ENCODE measurements around the gene B9D2.
"Not testable (repeated sequence)": the region's sequence is repeated elsewhere in the genome, so short reads cannot be mapped to it uniquely, and the experiment has no call there.

Gene B9D2

GRCh38 chr19:41363753-41364523, at the start of gene B9D2:
B9D2 (minus strand) TSS chr19:41364149; CDS start chr19:41363519, 630 bp downstream.
- DNase-seq: peak; percentile 95 to 97

GRCh38 chr19:41412953-41413352, 49.0 kb upstream of the B9D2 start:
- DNase-seq: no peak

- DNase-seq: no peak
These were observed 48.0 kb upstream of the B9D2 start for GRCh38 chr19:41411968-41412265.

- no peak for DNase-seq
These were observed 47.4 kb upstream of the B9D2 start for GRCh38 chr19:41411100-41411967.

- DNase-seq: no peak
These were observed 46.5 kb upstream of the B9D2 start for GRCh38 chr19:41410336-41411054.

GRCh38 chr19:41409288-41409687, 45.3 kb upstream of the B9D2 start:
- no peak for DNase-seq

- not testable (repeated sequence) for DNase-seq
These were observed 44.9 kb upstream of the B9D2 start for GRCh38 chr19:41408846-41409245.

- no peak for DNase-seq
These were observed 44.3 kb upstream of the B9D2 start for GRCh38 chr19:41408256-41408655.

- peak; percentile 7 to 83 for DNase-seq
These were observed 43.3 kb upstream of the B9D2 start for GRCh38 chr19:41407271-41407670.

- no peak for DNase-seq
These were observed 41.8 kb upstream of the B9D2 start for GRCh38 chr19:41405776-41406175.

GRCh38 chr19:41403181-41403970, 39.4 kb upstream of the B9D2 start:
- no peak for DNase-seq

- DNase-seq: no peak
These were observed 38.1 kb upstream of the B9D2 start for GRCh38 chr19:41402010-41402409.

GRCh38 chr19:41401483-41401882, 37.5 kb upstream of the B9D2 start:
- no peak for DNase-seq

- DNase-seq: no peak
These were observed 35.6 kb upstream of the B9D2 start for GRCh38 chr19:41399525-41399924.

GRCh38 chr19:41399091-41399490, 35.1 kb upstream of the B9D2 start:
- DNase-seq: no peak

GRCh38 chr19:41398598-41398997, 34.6 kb upstream of the B9D2 start:
- no peak for DNase-seq

GRCh38 chr19:41398050-41398418, 34.1 kb upstream of the B9D2 start:
- no peak for DNase-seq

GRCh38 chr19:41397086-41398049, 33.4 kb upstream of the B9D2 start, which contains the start of the genes BCKDHA and EXOSC5:
BCKDHA (plus strand) TSS chr19:41397818; CDS start chr19:41397828, 10 bp downstream.
EXOSC5 (minus strand) TSS chr19:41397359; CDS start chr19:41397328, 31 bp downstream.
- peak; percentile 89 to 99 for DNase-seq

- no peak for DNase-seq
These were observed 31.4 kb upstream of the B9D2 start for GRCh38 chr19:41395355-41395754.

- no peak for DNase-seq
These were observed 28.8 kb upstream of the B9D2 start for GRCh38 chr19:41392775-41393174.

GRCh38 chr19:41391618-41392017, 27.7 kb upstream of the B9D2 start:
- DNase-seq: no peak
